MM.1S (cell line): ENCODE measurements around the gene CSNK1G3.
A peak's percentile ranks its signal among the peaks of the same experiment; 100 is the strongest.

Source experiments
- DNase-seq: peaks from one replicate; pipeline ENCODE4 v3.0.0-alpha.2; 2015
- H2AFZ ChIP-seq: fragments of 300-600 bp; sonication (generic); 2 replicates; pipeline ENCODE4 v1.6.0; 2016; ENCODE audit warnings: antibody characterized with exemption, low read length
- H3F3A ChIP-seq: fragments of 300-600 bp; sonication (generic); 2 replicates; pipeline ENCODE4 v1.6.1; 2016; ENCODE audit warnings: mild to moderate bottlenecking, antibody characterized with exemption, low read length, moderate library complexity, mixed read lengths; ENCODE audit not compliant: insufficient read depth
- H3K27ac ChIP-seq: fragments of 300-600 bp; sonication (generic); 2 replicates; pipeline ENCODE4 v1.5.1; 2016; ENCODE audit warnings: mild to moderate bottlenecking, low read length
- H3K27me3 ChIP-seq: fragments of 300-600 bp; sonication (generic); replicated peaks from 2 replicates; pipeline ENCODE4 v1.6.0; 2016; ENCODE audit warnings: low read length; ENCODE audit not compliant: insufficient read depth
- H3K36me3 ChIP-seq: fragments of 300-600 bp; sonication (generic); replicated peaks from 2 replicates; pipeline ENCODE4 v1.6.1; 2016; ENCODE audit warnings: mild to moderate bottlenecking, low read length, mixed read lengths; ENCODE audit not compliant: insufficient read depth
- H3K4me1 ChIP-seq: fragments of 300-600 bp; sonication (generic); 2 replicates; pipeline ENCODE4 v1.6.1; 2016; ENCODE audit warnings: low read length, mixed read lengths
- H3K4me2 ChIP-seq: fragments of 300-600 bp; sonication (generic); 2 replicates; pipeline ENCODE4 v1.6.0; 2016; ENCODE audit warnings: low read depth, low read length
- H3K4me3 ChIP-seq: fragments of 300-600 bp; sonication (generic); 2 replicates; pipeline ENCODE4 v1.5.1; 2016; ENCODE audit warnings: low read length, mixed read lengths
- H3K79me2 ChIP-seq: fragments of 300-600 bp; sonication (generic); 2 replicates; pipeline ENCODE4 v1.6.1; 2016; ENCODE audit warnings: mixed run types, low read length, mixed read lengths
- H3K9ac ChIP-seq: fragments of 300-600 bp; sonication (generic); 2 replicates; pipeline ENCODE4 v1.6.1; 2016; ENCODE audit warnings: low read length, mixed read lengths
- H3K9me2 ChIP-seq: fragments of 300-600 bp; sonication (generic); replicated peaks from 2 replicates; pipeline ENCODE4 v1.6.1; 2016; ENCODE audit warnings: mild to moderate bottlenecking, low read length, mixed read lengths; ENCODE audit not compliant: insufficient read depth
- H3K9me3 ChIP-seq: fragments of 300-600 bp; sonication (generic); replicated peaks from 2 replicates; pipeline ENCODE4 v1.6.1; 2016; ENCODE audit warnings: mild to moderate bottlenecking, low read length, mixed read lengths; ENCODE audit not compliant: insufficient read depth
- H4K20me1 ChIP-seq: fragments of 300-600 bp; sonication (generic); 2 replicates; pipeline ENCODE4 v1.6.1; 2016; ENCODE audit warnings: mild to moderate bottlenecking, low read length, moderate library complexity, mixed read lengths; ENCODE audit not compliant: insufficient read depth
- CTCF ChIP-seq: fragments of 300-600 bp; sonication (generic); IDR thresholded peaks from 2 replicates; pipeline ENCODE4 v1.5.1; 2016; ENCODE audit warnings: antibody characterized with exemption, low read length, mixed read lengths
- EZH2 ChIP-seq: fragments of 300-600 bp; sonication (generic); optimal IDR thresholded peaks from 2 replicates; pipeline ENCODE3; 2017; ENCODE audit warnings: low read depth, mild to moderate bottlenecking, antibody characterized with exemption, low read length, mixed read lengths
- EZH2phosphoT487 ChIP-seq: fragments of 300-600 bp; sonication (generic); IDR thresholded peaks from 2 replicates; pipeline ENCODE4 v1.6.1; 2018; ENCODE audit warnings: antibody characterized with exemption, low read length

Gene CSNK1G3

GRCh38 chr5:123645024-123645603 is 133.1 kb downstream of the CSNK1G3 start:
- TF ChIP-seq CTCF = no peak
- TF ChIP-seq EZH2phosphoT487 = no peak
- TF ChIP-seq EZH2 = no peak
- peak; percentile 20 for DNase-seq
- Histone ChIP-seq H2AFZ (no peak overlapping the region), H3K9me2 (no peaks in the 10 kb centered on the region; the same call in 1 of the 2 replicates), H3F3A (no peaks in the 10 kb centered on the region), H3K27me3 (no peaks in the 10 kb centered on the region), H3K9me3 (no peaks in the 10 kb centered on the region), H4K20me1 (no peaks in the 10 kb centered on the region), H3K27ac (no peak overlapping the region), H3K36me3 (no peaks in the 10 kb centered on the region), H3K4me1 (no peaks in the 10 kb centered on the region), H3K79me2 (no peaks in the 10 kb centered on the region), H3K4me2 (no peak overlapping the region), H3K9ac (no peak overlapping the region), H3K4me3 (no peak overlapping the region)

- Histone ChIP-seq H3K27ac (no peak overlapping the region), H3K9me3 (no peaks in the 10 kb centered on the region), H3K4me3 (no peak overlapping the region), H3K9me2 (no peaks in the 10 kb centered on the region; the same call in 1 of the 2 replicates), H3K4me1 (no peaks in the 10 kb centered on the region), H3K9ac (no peak overlapping the region), H4K20me1 (no peaks in the 10 kb centered on the region), H3K4me2 (no peak overlapping the region), H3F3A (no peaks in the 10 kb centered on the region), H3K79me2 (no peaks in the 10 kb centered on the region), H2AFZ (no peak overlapping the region), H3K27me3 (no peaks in the 10 kb centered on the region), H3K36me3 (no peaks in the 10 kb centered on the region)
- TF ChIP-seq CTCF (no peak), EZH2phosphoT487 (no peak), EZH2 (no peak)
- no peak for DNase-seq
These were observed 135.1 kb downstream of the CSNK1G3 start for GRCh38 chr5:123647066-123647465.

- H3K9me2 ChIP-seq = no peaks in the 10 kb centered on the region; the same call in 1 of the 2 replicates
- H3K9ac ChIP-seq = no peak overlapping the region
- H3K4me2 ChIP-seq = no peak overlapping the region
- no peaks in the 10 kb centered on the region for H3K4me1 ChIP-seq
- H3K4me3 ChIP-seq = no peak overlapping the region
- no peak overlapping the region for H2AFZ ChIP-seq
- no peak for DNase-seq
- H3K9me3 ChIP-seq = no peaks in the 10 kb centered on the region
- TF ChIP-seq EZH2 (no peak), CTCF (no peak), EZH2phosphoT487 (no peak)
- no peak overlapping the region for H3K27ac ChIP-seq
- H3F3A ChIP-seq = no peaks in the 10 kb centered on the region
- H3K36me3 ChIP-seq = no peaks in the 10 kb centered on the region
- no peaks in the 10 kb centered on the region for H3K27me3 ChIP-seq
- no peaks in the 10 kb centered on the region for H3K79me2 ChIP-seq
- H4K20me1 ChIP-seq = no peaks in the 10 kb centered on the region
These were observed 139.3 kb downstream of the CSNK1G3 start for GRCh38 chr5:123651234-123651633.
